Activated CD4-positive, alpha-beta T cell treated with anti-CD3 and anti-CD28 coated beads, Interleukin-2, amount 50 U/mL, for 24 hours (primary cell): Measurements from ENCODE around the gene PDZRN3.
"Not testable (repeated sequence)": the region's sequence is repeated elsewhere in the genome, so short reads cannot be mapped to it uniquely, and the experiment has no call there.

Experiments
- DNase-seq, 2 donors: peaks; one replicate each; pipeline ENCODE4 v3.0.0-alpha.2; 2020; ENCODE audit warnings: low read depth in 1 of 2, low spot score in 1 of 2

The PDZRN3 gene

DNA sequence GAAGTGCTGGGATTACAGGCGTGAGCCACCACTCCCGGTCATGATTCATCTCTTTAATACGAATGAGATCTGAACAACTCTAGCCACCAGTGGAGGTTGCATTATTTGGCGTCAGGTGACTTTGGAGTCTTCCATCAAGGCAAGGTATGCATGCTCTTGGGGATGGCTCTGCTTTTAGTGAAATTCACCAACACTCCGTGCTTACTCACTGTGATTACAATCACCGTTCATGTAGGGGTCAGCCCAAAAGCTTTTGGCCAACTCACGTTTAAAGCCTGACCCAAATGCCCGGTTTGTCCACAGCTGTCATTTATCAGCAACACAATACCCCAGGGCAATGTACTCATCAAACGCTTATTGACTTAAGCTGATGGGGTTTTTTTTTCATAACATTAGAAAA is 155.4 kb downstream of the PDZRN3 start:
- DNase-seq: no peak

GRCh38 chr3:73467211-73467610 is 157.5 kb downstream of the PDZRN3 start:
- no peak for DNase-seq

DNA sequence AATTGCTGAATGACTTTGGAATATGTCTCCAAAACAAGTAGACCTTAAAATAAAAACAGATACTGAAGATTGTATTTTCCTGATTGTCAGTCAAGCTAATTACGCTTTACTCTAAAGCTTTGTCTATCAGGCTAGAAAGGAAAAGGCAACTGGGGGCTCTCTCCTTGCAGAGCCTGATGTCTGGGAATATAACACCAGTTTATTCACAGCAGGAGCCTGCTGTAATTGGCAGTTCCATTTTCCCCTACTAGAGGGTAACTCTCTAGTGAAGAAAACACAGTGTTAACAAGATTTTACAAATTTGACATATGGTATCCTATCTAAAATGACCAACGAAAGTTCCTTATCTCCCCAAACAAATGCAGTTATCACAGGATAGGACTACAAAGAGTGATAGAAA is 158.8 kb downstream of the PDZRN3 start:
- DNase-seq: no peak

DNA sequence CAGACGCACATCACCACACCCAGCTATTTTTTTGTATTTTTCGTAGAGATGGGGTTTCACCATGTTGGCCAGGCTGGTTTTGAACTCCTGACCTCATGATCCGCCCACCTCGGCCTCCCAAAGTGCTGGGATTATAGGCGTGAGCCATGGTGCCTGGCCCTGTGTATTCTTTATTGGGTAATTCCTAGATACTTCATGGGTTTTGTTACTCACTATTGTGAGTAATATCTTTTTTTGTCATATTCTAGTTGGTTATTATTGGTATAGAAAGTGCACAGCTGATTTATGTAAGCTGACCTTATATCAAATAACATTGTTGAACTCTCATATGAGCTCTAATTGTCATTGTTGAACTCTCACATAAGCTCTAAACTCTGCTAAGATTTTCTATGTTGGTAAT is 160.6 kb downstream of the PDZRN3 start:
- not testable (repeated sequence) for DNase-seq

DNA sequence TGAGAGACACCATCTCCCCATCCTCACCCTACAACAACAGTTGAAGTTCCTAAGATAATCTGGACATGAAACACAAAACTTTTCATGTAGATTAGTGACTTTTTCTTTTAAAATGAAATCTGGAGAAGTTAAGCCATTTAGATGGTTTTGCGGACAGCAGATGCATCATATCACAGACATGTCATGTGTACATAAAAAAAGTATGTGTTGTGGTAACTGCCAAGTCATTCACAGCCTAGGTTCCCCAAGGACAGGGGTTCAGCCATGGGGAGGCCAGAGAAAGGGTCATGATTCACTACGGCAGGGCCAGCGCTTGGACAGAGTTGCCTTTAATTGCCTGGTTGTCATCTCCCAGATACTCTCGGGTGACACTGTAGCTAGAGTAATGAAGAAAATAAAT is 163.2 kb downstream of the PDZRN3 start:
- no peak for DNase-seq

GRCh38 chr3:73459711-73460110 is 165.0 kb downstream of the PDZRN3 start:
- DNase-seq: no peak

GRCh38 chr3:73453666-73454065 is 171.1 kb downstream of the PDZRN3 start:
- no peak for DNase-seq

GRCh38 chr3:73452729-73453128 is 172.0 kb downstream of the PDZRN3 start:
- DNase-seq: no peak

GRCh38 chr3:73451301-73451944 is 173.3 kb downstream of the PDZRN3 start:
- DNase-seq: no peak

- DNase-seq: no peak
Observed at GRCh38 chr3:73449774-73450173, 175.0 kb downstream of the PDZRN3 start.

- no peak for DNase-seq
Observed at GRCh38 chr3:73448761-73449301, 175.9 kb downstream of the PDZRN3 start.

DNA sequence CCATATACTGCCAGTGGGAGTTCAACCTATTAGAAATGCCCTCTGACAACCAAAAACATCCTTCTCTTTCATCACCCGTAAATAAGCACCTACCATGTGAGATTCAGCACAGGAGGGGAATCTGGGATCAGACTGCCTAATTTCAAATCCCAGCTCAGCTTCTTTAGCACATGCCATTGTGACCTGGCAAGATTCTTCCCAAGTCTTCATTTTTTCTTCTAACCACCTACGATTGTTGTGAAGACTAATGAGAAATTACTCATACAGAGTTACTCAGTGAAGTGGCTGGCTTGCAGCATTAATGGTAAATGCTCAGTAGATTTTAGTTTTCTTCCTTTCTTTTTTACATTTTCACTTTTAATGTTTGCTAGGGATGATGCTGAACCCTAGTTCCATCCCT is 176.7 kb downstream of the PDZRN3 start:
- no peak for DNase-seq

DNA sequence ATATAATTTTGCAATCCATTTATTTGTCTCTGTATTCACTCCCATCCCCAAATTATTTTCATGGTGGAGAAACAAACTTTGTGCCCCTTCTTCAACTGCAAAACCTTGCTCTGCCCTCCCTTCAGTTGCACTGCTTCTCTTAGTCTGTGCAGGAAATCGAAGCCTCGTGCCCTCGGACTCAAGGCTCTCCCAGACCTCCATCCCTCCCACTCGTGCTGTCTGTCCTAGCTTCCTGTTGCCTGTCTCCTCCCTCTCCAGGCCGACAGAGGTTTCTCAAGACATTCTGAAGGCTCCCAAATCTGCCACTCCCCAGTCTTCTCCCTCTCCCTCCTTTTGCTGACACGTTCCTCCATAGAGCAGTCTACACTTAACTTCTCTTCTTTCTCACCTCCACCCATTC is 177.6 kb downstream of the PDZRN3 start:
- DNase-seq: no peak

- no peak for DNase-seq
Observed at GRCh38 chr3:73446467-73447110, 178.2 kb downstream of the PDZRN3 start.

- no peak for DNase-seq
Observed at GRCh38 chr3:73442886-73443285, 181.9 kb downstream of the PDZRN3 start.

- DNase-seq: no peak
Observed at GRCh38 chr3:73442152-73442551, 182.6 kb downstream of the PDZRN3 start.

DNA sequence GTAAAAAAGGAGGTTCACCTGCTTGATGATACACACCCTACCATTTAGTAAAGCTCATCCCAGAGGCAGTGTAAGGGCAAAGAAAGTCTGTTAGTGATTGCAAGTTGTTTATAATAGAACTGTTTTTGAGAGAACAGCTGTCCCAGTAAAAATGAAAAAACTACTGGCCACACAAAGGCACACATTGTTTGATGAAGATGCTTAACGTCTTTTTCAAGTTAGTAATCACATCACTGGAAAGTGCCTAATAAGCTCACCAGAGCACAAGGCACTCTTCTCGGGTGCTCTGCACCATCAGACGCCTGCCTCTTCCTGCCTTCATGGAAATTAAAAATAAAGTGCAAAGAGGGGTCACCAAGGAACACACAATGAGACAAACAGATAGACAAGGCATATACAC is 186.9 kb downstream of the PDZRN3 start:
- no peak for DNase-seq

DNA sequence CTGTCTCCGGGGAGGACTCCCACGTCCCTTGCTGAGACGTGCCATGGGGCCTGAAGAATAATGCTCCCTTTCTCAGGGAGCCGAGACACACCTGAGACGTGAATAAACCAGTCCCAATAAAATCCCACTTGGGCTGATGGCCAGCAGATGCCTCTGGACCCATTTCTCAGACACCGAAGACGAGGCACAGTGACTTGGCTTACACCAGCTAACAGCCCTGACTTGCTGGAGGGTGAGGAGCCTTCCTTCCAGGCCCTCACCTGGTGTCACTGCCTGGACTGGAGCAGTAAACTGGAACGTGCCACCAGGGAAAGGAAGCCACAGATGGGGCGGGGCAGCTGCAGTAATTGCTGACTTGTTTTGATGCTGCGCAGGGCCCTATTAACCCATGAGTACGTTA is 189.7 kb downstream of the PDZRN3 start:
- DNase-seq: no peak

- no peak for DNase-seq
Observed at GRCh38 chr3:73433687-73434086, 191.1 kb downstream of the PDZRN3 start.

GRCh38 chr3:73433079-73433478 is 191.7 kb downstream of the PDZRN3 start:
- no peak for DNase-seq

- DNase-seq: no peak
Observed at GRCh38 chr3:73432706-73433032, 192.1 kb downstream of the PDZRN3 start.

DNA sequence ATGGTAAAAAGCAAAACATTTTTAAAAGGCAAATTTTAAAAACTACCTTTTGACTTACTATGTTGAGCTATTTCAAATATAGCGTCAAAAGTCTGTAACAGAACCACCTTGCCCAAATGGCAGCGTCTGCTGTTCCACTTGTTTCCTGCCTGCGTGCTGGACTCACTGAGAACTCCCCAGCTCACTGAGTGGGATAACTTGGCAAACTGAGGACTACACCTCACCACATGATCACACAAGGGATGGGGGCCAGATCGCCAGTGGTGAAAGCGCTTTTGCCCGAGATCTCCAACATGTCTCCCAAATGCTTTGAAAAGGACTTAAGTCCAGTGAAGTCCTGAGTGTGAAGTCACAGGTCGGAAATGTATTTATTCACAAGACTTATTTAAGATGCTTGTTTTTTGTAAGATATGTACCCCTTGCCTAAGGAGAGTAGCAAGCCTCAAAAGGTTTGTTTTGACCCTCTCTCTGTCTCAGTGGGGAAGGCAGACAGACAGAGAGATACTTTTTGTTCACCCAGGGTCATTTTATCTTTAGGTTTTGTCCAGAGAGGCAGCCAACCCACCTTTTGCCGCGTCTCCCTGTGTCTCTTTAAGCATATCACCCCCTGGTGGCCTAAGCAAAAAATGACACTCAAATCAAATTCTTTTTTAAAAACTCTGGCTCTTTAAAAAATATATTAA is 192.6 kb downstream of the PDZRN3 start:
- no peak for DNase-seq
